IgD-negative memory B cell (primary cell): ENCODE data around the gene MTHFD1L. TPM values are rescaled to one million over a fixed set of nuclear protein-coding genes. Genes with fewer than 3 reads are reported as not detected.

Experiments used
- H3K27ac Mint-ChIP-seq, 3 donors: one replicate each; pipeline ENCODE4 v1.8.0; 2020 to 2022; ENCODE audit warnings: mild to moderate bottlenecking in 3 of 3, mixed read lengths in 3 of 3, moderate library complexity in 1 of 3
- H3K27me3 Mint-ChIP-seq: one replicate; pipeline ENCODE4 v1.8.0; 2021; ENCODE audit warnings: mixed read lengths
- H3K36me3 Mint-ChIP-seq: one replicate; pipeline ENCODE4 v1.8.0; 2020; ENCODE audit warnings: mild to moderate bottlenecking, mixed read lengths
- H3K4me1 Mint-ChIP-seq, 3 donors: one replicate each; pipeline ENCODE4 v1.8.0; 2020 to 2022; ENCODE audit warnings: mixed read lengths in 3 of 3, mild to moderate bottlenecking in 1 of 3
- H3K4me3 Mint-ChIP-seq, 4 donors: one replicate each; pipeline ENCODE4 v1.8.0; 2020 to 2022; ENCODE audit warnings: mild to moderate bottlenecking in 4 of 4, mixed read lengths in 4 of 4, moderate library complexity in 3 of 4
- H3K9me3 Mint-ChIP-seq, 3 donors: one replicate each; pipeline ENCODE4 v1.8.0; 2020 to 2021; ENCODE audit warnings: mixed read lengths in 3 of 3, mild to moderate bottlenecking in 1 of 3
- polyA plus RNA-seq: library from polyadenylated mRNA; unstranded; fragments of 300-500 nt; fragmentation: Illumina TruSeq; gene quantifications from one replicate; pipeline ENCODE4 v1.2.3, GENCODE V29; 2021

The MTHFD1L gene
- polyA plus RNA-seq, 1 donor from 2014 or later = 1.9 TPM

DNA sequence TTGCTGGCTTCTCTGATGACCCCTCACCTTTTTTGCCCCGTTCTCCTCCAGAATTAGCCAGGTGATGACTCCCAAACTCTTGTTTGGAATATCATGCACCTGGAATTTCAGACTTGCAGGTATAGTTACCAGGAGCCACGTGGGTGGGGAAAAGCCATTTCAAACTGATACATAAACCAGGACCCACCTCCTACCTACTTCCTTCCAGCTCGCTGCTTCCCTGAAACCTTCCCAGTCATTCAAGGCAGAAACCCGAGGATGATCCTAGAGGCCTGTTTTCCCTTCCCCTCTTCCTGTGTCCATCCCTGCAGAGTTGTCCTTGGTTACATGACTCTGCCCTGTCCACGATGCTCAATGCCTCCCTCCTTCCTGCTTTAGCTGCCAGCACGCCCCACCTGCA lies 101.9 kb downstream of the MTHFD1L start:
- peaks cover 5 to 10% (median 10%) of the 10 kb centered on the region in 3 donors for H3K4me1 Mint-ChIP-seq
- H3K9me3 Mint-ChIP-seq = no peaks in the 10 kb centered on the region
- H3K4me3 Mint-ChIP-seq = no peak overlapping the region
- peak overlapping the region in 1 of 3 donors; percentile 1 for H3K27ac Mint-ChIP-seq
- peaks cover 6% of the 10 kb centered on the region for H3K36me3 Mint-ChIP-seq
- no peaks in the 10 kb centered on the region for H3K27me3 Mint-ChIP-seq

- Mint-ChIP-seq H3K27ac (no peak overlapping the region), H3K36me3 (peaks cover 6% of the 10 kb centered on the region), H3K9me3 (no peaks in the 10 kb centered on the region), H3K4me1 (peaks cover 5 to 10% (median 10%) of the 10 kb centered on the region in 3 donors), H3K27me3 (no peaks in the 10 kb centered on the region), H3K4me3 (no peak overlapping the region)
Observed at GRCh38 chr6:150967910-150968309, 102.4 kb downstream of the MTHFD1L start.

DNA sequence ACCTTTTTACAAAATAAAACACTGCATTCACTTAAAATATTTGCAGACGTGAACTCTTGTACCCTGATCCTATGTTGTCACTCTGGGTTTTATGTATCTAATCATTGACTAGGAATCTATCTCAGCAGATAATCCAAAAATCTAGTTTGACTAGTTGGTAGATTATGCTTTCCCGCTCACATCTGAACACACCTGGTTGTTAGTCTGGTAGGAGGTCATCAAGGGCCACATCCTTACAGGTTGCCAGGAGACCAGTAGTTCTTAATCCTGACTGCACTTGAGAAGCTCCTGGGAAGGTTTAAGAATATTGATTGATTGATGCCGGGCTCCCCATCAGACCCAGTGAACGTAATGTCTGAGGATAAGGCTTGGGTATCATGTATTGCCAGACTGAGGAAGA lies 104.4 kb downstream of the MTHFD1L start:
- H3K27me3 Mint-ChIP-seq = no peaks in the 10 kb centered on the region
- H3K36me3 Mint-ChIP-seq = peaks cover 14% of the 10 kb centered on the region
- H3K4me3 Mint-ChIP-seq = no peak overlapping the region
- peaks cover 0 to 3% (median 0%) of the 10 kb centered on the region in 3 donors for H3K9me3 Mint-ChIP-seq
- no peak overlapping the region for H3K27ac Mint-ChIP-seq
- H3K4me1 Mint-ChIP-seq = peaks cover 5 to 10% (median 10%) of the 10 kb centered on the region in 3 donors

GRCh38 chr6:150971219-150971618 lies 105.7 kb downstream of the MTHFD1L start:
- peaks cover 4 to 5% (median 4%) of the 10 kb centered on the region in 3 donors for H3K4me1 Mint-ChIP-seq
- H3K9me3 Mint-ChIP-seq = peaks cover 0 to 4% (median 0%) of the 10 kb centered on the region in 3 donors
- no peak overlapping the region for H3K27ac Mint-ChIP-seq
- no peaks in the 10 kb centered on the region for H3K27me3 Mint-ChIP-seq
- peaks cover 12% of the 10 kb centered on the region for H3K36me3 Mint-ChIP-seq
- no peak overlapping the region for H3K4me3 Mint-ChIP-seq

- no peak overlapping the region for H3K27ac Mint-ChIP-seq
- H3K9me3 Mint-ChIP-seq = peaks cover 0 to 4% (median 0%) of the 10 kb centered on the region in 3 donors
- peaks cover 12% of the 10 kb centered on the region for H3K36me3 Mint-ChIP-seq
- no peak overlapping the region for H3K4me3 Mint-ChIP-seq
- peaks cover 3 to 13% (median 4%) of the 10 kb centered on the region in 3 donors for H3K4me1 Mint-ChIP-seq
- no peaks in the 10 kb centered on the region for H3K27me3 Mint-ChIP-seq
Observed at GRCh38 chr6:150975136-150975535, 109.6 kb downstream of the MTHFD1L start.

- H3K4me1 Mint-ChIP-seq = peaks cover 14 to 23% (median 19%) of the 10 kb centered on the region in 3 donors
- peaks cover 12% of the 10 kb centered on the region for H3K36me3 Mint-ChIP-seq
- H3K4me3 Mint-ChIP-seq = no peak overlapping the region
- H3K9me3 Mint-ChIP-seq = peaks cover 0 to 4% (median 0%) of the 10 kb centered on the region in 3 donors
- peak overlapping the region in 1 of 3 donors; percentile 8 for H3K27ac Mint-ChIP-seq
- no peaks in the 10 kb centered on the region for H3K27me3 Mint-ChIP-seq
Observed at GRCh38 chr6:150977281-150977680, 111.8 kb downstream of the MTHFD1L start.

DNA sequence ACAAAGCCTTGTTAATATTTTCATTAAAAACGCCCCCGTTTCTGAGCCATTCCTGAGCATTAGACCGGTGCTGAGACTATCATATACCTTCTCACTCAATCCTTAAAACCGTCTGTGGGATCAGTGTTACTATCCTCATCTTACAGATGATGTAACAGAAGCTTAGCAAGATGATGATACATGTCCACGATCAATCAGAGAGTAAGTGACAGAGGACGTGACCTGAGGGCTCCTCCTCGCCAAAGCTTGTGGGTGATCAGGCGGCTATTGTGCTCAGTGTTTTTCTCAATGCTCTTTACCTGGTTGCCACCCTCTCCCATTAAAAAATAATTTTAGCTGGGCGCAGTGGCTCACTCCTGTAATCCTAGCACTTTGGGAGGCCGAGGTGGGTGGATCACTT lies 113.1 kb downstream of the MTHFD1L start:
- H3K9me3 Mint-ChIP-seq = peaks cover 0 to 4% (median 0%) of the 10 kb centered on the region in 3 donors
- H3K36me3 Mint-ChIP-seq = peaks cover 7% of the 10 kb centered on the region
- no peak overlapping the region for H3K27ac Mint-ChIP-seq
- H3K27me3 Mint-ChIP-seq = no peaks in the 10 kb centered on the region
- H3K4me1 Mint-ChIP-seq = peaks cover 14 to 29% (median 23%) of the 10 kb centered on the region in 3 donors
- H3K4me3 Mint-ChIP-seq = no peak overlapping the region

GRCh38 chr6:150979826-150980350 lies 114.4 kb downstream of the MTHFD1L start:
- Mint-ChIP-seq H3K9me3 (peaks cover 0 to 2% (median 0%) of the 10 kb centered on the region in 3 donors), H3K27ac (peak overlapping the region in 1 of 3 donors; percentile 54), H3K4me3 (peak overlapping the region in 1 of 4 donors; percentile 18), H3K36me3 (peaks cover 1% of the 10 kb centered on the region), H3K4me1 (peaks cover 14 to 29% (median 23%) of the 10 kb centered on the region in 3 donors), H3K27me3 (no peaks in the 10 kb centered on the region)

- Mint-ChIP-seq H3K4me3 (peak overlapping the region; percentile 5 to 68 (median 51)), H3K9me3 (no peaks in the 10 kb centered on the region), H3K36me3 (peaks cover 4% of the 10 kb centered on the region), H3K27ac (peak overlapping the region in 2 of 3 donors; percentile 37 to 88), H3K27me3 (no peaks in the 10 kb centered on the region), H3K4me1 (peaks cover 14 to 29% (median 23%) of the 10 kb centered on the region in 3 donors)
Observed at GRCh38 chr6:150981095-150981494, 115.6 kb downstream of the MTHFD1L start.

DNA sequence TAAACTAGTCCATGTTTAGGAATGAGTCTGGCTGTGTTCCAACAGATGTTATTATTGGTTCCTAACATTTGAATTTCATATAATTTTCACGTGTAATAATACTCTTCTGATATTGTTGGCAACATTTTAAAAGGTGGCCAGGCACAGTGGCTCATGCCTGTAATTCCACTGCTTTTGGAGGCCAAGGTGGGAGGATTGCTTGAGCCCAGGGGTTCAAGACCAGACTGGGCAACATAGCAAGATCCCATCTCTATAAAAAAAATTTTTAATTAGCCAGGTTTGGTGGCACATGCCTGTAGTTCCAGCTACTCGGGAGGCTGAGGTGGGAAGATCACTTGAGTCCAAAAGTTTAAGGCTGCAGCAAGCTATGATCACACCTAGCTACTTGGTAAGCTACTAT lies 116.2 kb downstream of the MTHFD1L start:
- Mint-ChIP-seq H3K27me3 (no peaks in the 10 kb centered on the region), H3K9me3 (no peaks in the 10 kb centered on the region), H3K27ac (no peak overlapping the region), H3K4me3 (peak overlapping the region in 2 of 4 donors; percentile 37 to 47), H3K36me3 (peaks cover 4% of the 10 kb centered on the region), H3K4me1 (peaks cover 13 to 29% (median 23%) of the 10 kb centered on the region in 3 donors)

DNA sequence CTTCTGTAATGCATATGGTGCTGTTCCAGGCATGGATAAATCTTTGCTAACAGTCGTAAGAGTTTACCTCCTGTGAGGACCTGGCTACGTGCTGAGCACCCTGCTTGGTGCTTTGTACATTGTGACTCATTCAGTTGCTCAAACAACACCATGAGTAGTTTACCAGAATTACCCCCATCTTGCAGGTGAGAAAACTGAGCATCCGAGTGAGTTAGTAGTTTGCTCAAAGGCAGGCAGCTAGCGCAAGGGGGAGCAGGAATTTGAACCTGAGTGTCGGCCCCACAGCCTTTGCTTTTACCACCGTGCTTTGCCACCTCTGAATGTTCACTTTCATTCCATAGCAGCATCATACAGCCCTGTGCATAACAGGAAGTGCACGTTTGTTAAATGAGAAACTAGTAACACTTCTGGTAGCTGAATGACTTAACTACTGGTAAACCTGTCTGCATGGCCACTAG lies 121.9 kb downstream of the MTHFD1L start:
- peaks cover 0 to 6% (median 5%) of the 10 kb centered on the region in 3 donors for H3K4me1 Mint-ChIP-seq
- no peak overlapping the region for H3K27ac Mint-ChIP-seq
- H3K4me3 Mint-ChIP-seq = no peak overlapping the region
- peaks cover 4% of the 10 kb centered on the region for H3K36me3 Mint-ChIP-seq
- H3K9me3 Mint-ChIP-seq = peaks cover 0 to 1% (median 0%) of the 10 kb centered on the region in 3 donors
- no peaks in the 10 kb centered on the region for H3K27me3 Mint-ChIP-seq

- H3K4me1 Mint-ChIP-seq = peaks cover 0 to 4% (median 3%) of the 10 kb centered on the region in 3 donors
- H3K4me3 Mint-ChIP-seq = no peak overlapping the region
- no peaks in the 10 kb centered on the region for H3K27me3 Mint-ChIP-seq
- H3K9me3 Mint-ChIP-seq = peaks cover 0 to 1% (median 0%) of the 10 kb centered on the region in 3 donors
- peaks cover 4% of the 10 kb centered on the region for H3K36me3 Mint-ChIP-seq
- H3K27ac Mint-ChIP-seq = no peak overlapping the region
Observed at GRCh38 chr6:150987855-150988464, 122.5 kb downstream of the MTHFD1L start.

DNA sequence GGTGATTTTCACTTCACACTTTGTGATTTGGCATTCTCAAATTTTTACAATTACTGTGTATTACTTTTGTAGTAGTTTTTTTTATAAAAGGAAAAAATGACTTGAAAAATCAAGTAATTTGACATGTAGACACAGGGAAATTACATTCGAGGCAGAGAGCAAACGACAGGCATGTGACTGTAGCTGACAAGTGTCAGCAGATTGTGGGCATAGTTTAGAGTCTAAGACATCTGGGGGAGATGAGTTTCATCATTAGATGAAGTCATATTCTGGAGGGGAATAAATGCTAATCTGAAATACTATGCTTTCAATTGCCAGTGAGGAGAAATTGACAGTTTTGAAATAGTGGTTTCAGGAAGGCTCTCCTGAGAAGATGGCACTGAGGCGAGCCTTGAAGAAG lies 126.0 kb downstream of the MTHFD1L start:
- peaks cover 0 to 2% (median 0%) of the 10 kb centered on the region in 3 donors for H3K4me1 Mint-ChIP-seq
- H3K27ac Mint-ChIP-seq = no peak overlapping the region
- H3K9me3 Mint-ChIP-seq = peaks cover 0 to 7% (median 1%) of the 10 kb centered on the region in 3 donors
- H3K4me3 Mint-ChIP-seq = no peak overlapping the region
- H3K36me3 Mint-ChIP-seq = peaks cover 11% of the 10 kb centered on the region
- H3K27me3 Mint-ChIP-seq = no peaks in the 10 kb centered on the region

GRCh38 chr6:150992262-150992661 lies 126.8 kb downstream of the MTHFD1L start:
- H3K27ac Mint-ChIP-seq = no peak overlapping the region
- H3K36me3 Mint-ChIP-seq = peaks cover 11% of the 10 kb centered on the region
- H3K4me3 Mint-ChIP-seq = no peak overlapping the region
- H3K27me3 Mint-ChIP-seq = no peaks in the 10 kb centered on the region
- peaks cover 0 to 2% (median 0%) of the 10 kb centered on the region in 3 donors for H3K4me1 Mint-ChIP-seq
- peaks cover 0 to 7% (median 1%) of the 10 kb centered on the region in 3 donors for H3K9me3 Mint-ChIP-seq

GRCh38 chr6:150992703-150993102 lies 127.2 kb downstream of the MTHFD1L start:
- Mint-ChIP-seq H3K9me3 (peaks cover 0 to 7% (median 1%) of the 10 kb centered on the region in 3 donors), H3K4me1 (no peaks in the 10 kb centered on the region), H3K27ac (no peak overlapping the region), H3K27me3 (no peaks in the 10 kb centered on the region), H3K4me3 (no peak overlapping the region), H3K36me3 (peaks cover 11% of the 10 kb centered on the region)
